HG03432 (cell line): ENCODE results near the gene SREBF2.
"Not testable (repeated sequence)": the region's sequence is repeated elsewhere in the genome, so short reads cannot be mapped to it uniquely, and the experiment has no call there.

Source experiments
- ATAC-seq: cut with Tn5 transposase; IDR thresholded peaks from one replicate; pipeline ENCODE4 v1.9.1; 2021; ENCODE audit warnings: mild to moderate bottlenecking, moderate library complexity; ENCODE audit not compliant: unreplicated experiment

The SREBF2 gene

DNA sequence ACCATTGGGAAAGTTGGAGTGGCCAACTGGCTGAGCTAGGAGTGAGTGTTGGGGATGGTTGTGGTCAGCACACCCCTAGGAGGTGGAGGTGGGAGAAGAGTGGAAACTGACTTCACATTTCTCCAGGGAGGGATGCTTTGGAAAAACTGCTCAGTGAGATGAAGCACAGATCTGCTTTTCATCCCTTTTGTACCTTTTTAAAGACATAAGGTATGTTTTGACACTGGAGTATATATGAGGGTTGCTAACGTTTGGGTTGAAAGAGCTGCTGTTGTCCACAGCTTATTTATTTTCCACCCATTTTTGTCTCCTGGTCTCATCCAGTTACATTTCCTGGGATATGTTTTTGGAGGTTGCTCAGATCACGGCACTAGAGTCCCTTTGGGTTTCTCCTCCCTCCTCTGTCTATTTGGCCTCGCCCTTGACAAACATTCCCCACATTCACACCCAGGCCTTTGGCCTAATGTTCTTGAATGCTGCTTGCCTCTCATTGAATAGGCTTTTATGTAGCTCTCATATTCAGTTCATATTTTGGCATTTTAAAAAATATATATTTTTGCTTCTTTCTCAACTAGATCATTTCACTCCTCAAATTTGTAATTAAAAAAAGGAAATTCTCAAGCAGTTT is 8.3 kb downstream of the SREBF2 start:
- ATAC-seq = no peak

DNA sequence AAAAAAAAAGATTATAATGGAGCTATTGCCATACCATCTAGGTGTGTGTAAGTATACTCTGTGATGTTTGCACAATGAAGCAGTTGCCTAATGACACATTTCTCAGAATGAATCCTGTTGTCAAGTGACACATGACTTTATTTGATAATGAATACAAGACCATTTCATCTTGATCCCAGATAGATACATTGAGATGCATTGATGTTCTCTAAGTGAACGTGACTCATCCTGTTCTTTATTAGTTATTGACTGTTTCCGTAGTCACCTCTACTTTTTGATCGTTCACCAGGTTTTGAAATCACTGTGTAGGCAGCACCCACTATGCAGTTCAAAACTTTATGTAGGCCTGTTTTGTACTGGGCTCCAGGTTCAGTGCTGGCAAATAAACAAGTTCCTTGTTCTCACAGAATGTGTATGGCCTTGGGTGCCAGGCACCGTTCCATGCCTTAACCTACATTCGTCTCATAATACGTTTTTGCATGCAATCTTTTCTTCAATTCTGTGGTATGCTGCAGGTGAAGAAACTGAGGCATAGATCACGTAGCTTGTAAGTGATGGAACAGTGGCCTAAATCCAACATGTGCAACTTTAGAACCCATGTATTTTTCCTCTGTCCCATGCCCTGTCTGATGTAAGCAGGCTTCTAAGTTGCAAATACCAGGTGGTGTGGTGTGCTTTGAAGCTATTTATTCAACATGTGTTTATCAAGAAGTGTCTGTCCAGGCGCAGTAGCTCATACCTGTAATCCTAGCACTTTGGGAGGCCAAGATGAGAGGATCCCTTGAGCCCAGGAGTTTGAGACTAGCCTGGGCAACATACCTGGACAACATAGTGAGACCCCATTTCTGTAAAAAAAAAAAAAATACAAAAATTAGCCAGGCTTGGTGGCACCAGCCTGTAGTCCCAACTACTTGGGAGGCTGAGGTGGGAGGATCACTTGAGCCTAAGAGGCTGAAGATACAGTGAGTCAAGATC is 10.4 kb downstream of the SREBF2 start:
- ATAC-seq = no peak

DNA sequence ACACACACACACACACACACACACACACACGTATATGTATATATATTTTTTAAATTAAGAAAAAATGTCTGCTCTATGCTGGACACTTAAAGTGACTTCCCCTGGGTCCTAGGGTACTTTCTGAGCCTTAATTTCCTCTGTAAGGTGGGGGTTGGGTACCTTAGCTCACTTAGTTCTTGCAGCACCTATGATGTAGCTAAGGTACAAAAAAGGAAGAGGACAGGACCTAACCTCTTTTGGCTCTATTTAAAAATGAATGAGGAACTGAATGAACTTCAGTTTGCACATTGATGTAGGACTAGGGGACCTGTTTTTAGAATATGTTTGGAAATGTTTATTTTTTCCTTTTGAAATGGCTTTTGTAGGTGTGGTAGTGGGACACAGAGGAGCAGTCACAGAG is 11.1 kb downstream of the SREBF2 start:
- no peak for ATAC-seq

- ATAC-seq = no peak
Observed at GRCh38 chr22:41844513-41844912, 11.6 kb downstream of the SREBF2 start.

DNA sequence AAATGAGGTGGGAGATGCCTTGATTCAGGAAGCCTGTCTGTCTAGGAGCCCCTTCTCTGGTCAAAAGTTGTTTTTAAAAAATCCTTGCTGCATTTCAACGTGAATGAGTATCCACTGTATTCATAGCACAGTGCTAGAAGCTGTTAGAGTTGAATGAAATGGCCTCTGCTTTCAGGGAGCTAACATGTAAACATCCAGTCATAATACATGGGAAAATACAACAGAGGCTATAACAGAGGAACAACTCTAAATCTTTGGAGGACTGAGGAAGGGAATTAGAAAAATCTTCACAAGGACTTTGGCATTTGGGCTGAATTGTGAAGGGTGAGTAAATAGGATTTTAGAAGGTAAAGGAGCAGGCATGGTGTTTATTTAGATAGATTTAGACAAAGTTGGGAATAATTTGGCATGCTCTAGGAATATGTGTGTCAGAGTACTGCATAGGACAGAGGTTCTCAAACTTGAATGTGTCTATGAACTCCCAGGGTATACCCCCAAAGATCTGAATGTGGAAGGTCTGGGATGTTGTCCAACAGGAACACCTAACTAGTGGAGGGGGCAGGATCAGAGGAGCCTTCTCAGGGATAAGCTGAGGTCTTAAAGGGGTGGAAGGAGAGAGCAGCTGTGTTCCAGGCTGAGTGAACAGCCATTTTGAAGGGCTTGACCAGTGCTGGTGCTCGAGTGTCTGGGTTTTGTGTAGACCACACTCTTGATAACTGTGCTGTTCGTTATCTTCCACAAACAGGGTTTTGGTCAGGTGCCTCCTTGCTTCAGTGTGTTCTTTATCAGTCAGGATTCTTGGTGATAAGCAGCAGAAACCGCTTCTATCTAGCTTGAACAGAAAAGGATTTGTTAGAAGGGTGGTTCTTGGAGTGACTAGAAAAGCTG is 12.7 kb downstream of the SREBF2 start:
- no peak for ATAC-seq

GRCh38 chr22:41846268-41846987 is 13.5 kb downstream of the SREBF2 start:
- no peak for ATAC-seq

DNA sequence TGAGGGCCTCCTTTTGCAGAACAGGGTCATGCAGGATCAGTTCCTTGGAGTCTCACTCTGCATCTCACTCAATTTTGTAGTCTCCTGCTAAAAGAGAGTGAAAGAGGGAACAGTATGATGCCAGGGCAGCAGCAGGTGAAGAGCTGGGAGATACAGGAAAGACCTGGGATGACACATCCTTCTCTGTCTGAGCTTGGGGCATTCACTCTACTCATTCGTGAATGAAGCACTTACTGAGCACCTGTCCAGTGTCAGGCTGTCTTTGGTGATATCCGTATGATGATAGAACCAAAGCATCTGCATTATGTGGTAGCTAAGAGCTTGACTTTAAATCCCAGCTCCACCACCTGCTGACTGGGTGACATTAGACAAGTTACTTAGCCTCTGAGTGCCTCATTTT is 14.4 kb downstream of the SREBF2 start:
- ATAC-seq = no peak

DNA sequence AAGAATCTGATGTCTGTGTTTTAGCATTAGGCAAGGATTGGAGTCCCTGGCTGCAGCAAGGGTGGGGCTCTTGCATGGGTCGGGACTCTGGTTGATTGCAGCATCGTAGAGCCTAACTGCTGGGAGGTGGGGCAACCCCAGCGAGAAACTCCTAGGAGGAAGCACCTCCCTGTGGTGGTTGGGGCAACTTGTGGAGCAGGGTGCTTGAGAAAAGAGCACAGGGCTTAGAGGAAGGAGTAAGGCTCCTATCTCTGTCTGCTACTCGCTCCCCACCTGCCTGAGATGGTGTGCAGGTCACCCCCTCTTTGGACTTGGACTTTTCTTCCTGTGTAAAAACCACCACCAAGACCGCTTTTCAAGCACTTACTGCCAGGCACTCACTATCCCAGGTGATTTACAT is 15.6 kb downstream of the SREBF2 start:
- ATAC-seq = no peak

GRCh38 chr22:41856469-41856868 is 23.6 kb downstream of the SREBF2 start:
- ATAC-seq = no peak

DNA sequence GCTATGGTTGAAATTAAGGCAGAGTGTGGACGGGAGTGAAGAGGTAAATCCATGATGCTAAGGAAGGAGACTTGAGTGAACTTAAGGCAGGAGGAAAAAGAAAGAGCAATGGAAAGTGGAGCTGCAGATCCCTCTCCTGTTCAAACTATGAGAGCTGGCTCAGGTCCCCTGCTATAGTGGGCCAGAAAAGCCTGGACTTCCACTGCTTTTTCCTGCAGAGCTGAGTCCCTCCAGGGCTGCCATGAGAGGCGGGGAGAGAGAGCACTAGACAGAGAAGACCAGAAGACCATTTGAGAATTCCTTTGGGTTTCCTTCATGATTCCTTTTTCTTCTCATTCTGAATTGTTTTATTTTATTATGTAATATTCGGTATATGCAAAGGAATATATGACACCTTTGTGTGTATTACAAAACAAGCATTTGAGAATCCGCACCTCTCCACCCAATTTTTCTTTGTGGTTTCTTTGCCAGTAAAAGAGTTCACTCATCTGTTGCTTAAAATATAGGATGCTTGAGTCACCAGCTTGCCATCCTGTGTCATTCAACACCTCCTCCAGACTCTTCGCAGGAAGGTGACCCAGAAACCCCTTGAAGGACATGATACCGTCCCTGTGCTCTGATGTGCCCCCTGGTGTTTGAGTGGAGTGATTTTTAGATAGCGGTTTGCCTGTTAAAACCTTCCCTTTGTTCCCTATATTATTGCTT is 24.4 kb downstream of the SREBF2 start:
- ATAC-seq = no peak

DNA sequence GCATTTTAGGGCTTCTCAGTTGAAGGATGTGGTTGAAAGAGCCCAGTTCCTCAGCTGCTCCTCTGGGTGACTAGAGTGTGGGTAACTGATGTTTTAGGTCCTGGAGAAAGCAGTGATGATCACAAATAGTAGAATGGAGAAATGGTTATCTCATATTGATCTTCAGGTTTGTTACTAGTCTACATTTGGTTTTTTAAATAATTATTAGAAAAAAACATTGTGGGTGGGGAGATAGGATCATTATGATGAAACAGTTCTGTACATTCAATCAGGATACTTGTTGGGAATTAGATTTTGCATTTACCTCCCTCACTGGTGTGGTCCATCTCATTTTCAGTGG is 24.9 kb downstream of the SREBF2 start:
- no peak for ATAC-seq

DNA sequence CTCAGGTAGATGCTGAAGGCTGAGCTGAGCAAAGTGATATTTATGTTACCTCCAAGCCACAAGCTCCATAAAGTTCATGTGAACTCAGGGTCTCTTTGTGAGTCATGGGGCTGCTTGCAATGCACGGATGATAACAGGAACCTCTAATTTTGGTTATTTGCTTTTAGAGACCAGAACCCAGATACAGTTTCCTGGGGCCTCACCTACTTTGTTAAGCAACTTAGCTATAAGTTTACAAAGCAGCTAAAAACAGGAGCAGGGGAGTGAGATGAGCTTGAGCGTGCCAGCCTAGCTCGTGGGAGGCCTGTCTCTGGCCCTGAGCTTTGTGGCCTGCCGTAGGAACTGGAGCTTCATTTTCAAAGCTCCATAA is 29.2 kb downstream of the SREBF2 start:
- ATAC-seq = peak; percentile 53

DNA sequence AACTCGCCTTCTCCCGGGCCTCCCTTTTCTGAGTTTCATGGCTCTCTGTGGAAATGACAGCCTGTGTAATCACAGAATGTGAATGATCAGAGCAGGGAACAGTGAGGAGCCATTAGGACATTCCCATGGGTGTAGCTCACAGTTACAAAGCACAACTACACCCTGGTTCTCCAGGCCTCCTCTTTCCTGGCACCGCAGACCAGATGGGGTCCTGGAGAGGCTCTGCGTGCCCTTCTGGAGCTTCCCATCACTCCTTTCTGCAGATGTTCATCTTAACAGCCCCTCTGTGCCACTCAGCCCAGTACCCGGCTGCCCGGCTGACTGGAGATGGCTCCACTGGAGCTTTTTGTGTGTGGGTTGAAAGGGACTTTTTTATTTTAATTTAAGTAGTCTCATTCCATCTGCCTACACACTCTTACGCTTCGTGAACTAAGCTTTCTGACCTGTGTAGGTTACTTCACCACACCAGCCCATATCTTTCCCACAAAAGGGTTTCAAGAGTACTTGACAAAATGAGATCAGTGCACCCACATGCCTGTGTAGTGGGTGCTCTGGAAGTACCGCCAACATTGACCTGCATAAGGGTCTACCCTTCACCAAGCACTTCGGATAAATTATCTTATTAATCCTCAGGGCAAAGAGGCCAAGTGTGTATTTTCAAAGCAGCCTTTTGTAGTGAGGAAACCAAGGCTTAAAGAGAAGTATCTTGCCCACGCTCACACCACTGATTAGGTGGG is 29.8 kb downstream of the SREBF2 start:
- peak; percentile 63 for ATAC-seq

GRCh38 chr22:41863472-41863871 is 30.6 kb downstream of the SREBF2 start:
- ATAC-seq = no peak

DNA sequence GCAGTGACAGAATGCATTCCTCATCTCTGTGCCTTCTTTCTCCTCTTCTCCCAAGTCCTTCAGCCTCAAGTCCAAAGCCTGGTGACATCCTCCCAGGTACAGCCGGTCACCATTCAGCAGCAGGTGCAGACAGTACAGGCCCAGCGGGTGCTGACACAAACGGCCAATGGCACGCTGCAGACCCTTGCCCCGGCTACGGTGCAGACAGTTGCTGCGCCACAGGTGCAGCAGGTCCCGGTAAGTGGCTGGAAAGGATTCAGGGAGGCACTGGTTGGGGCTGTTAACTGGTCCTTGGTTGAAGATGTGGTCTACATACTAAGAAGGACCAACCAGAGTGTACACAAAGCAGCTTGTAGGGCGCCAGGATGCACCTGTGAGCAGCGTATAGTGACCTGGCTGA is 35.7 kb downstream of the SREBF2 start:
- ATAC-seq = no peak

DNA sequence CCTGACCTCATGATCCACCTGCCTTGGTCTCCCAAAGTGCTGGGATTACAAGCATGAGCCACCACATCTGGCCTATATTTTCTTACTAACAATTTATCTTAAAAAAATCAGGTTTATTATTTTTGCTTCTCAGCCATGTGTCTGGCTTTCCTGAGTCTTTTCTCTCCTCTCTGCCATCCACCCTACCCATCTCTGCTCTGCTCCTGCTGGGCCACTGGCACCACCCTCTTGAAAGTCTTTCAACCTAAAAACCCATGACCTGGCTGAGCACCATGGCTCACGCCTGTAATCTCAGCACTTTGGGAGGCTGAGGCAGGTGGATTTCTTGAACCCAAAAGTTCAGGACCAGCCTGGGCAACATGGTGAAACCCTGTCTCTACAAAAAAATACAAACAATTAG is 37.2 kb downstream of the SREBF2 start:
- not testable (repeated sequence) for ATAC-seq

DNA sequence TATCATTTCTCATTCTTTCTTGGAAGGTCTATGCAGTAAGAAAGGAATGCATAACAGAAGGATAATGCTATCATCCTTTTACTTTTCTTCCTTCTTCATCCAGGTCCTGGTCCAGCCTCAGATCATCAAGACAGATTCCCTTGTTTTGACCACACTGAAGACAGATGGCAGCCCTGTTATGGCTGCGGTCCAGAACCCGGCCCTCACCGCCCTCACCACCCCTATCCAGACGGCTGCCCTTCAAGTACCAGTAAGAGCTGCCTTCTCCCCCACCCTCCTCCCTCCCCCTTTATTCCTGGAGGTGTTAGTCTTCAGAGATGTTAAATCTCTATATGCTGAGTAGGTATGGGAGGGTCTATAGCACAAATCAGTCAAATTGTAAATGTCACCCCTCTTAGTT is 37.9 kb downstream of the SREBF2 start:
- ATAC-seq = no peak

DNA sequence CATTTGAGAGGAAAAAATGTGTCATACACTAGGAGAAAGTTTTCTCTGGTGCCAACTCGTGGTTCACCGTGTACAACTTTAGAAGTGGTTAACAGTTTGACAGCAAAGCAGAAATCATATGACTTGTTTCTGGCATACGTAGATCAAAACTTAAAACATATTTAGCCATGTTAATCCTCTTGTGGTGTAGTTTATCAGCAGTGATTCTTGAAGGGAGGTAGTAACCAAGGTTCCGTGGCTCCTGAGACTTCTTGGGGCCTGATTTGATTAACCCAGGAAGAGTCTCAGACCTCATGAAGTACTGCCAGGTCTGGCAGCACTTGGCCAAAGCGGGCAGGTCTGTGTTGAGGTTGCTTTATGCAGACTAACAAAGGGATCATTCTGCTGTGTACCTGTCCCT is 40.5 kb downstream of the SREBF2 start:
- no peak for ATAC-seq

DNA sequence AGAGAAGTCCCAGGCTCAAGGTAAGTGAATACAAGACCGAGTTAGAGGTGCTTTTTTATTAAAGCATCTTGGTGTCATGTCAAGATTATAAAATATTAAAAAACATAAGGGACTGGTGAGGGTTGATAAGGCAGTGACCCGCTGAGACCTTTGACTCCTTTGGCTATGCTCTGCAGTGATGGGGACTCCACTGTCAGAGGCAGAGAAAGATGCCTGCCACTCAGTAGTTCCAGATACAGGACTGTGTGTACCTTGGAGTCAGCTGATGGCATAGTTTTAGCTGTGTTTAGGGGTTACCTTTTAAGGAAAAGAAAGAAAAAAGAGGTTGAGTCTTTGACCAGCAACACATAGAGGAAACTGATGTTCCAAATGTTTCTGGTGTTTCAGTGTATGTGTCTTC is 41.2 kb downstream of the SREBF2 start:
- no peak for ATAC-seq
